ENCODE measurements around the gene KDM3B.
"Not testable (repeated sequence)": the region's sequence is repeated elsewhere in the genome, so short reads cannot be mapped to it uniquely, and the experiment has no call there.

DNA sequence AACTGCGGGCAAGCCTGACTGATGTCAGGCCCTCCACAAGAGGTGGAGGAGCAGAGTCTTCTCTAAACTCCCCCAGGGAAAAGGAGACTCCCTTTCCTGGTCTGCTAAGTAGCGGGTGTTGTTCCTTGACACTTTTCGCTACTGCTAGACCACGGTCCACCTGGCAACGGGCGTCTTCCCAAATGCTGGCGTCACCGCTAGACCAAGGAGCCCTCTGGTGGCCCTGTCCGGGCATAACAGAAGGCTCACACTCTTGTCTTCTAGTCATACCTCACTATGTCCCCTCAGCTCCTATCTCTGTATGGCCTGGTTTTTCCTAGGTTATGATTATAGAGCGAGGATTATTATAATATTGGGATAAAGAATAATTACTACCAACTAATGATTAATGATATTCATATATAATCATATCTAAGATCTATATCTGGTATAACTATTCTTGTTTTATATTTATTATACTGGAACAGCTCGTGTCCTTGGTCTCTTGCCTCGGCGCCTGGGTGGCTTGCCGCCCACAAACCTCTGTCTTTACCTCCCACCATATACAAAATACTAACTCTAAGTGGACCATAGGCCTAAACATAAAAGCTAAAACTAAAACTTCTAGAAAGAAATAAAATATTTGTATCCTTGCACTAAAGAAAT, 58.6 kb downstream of the KDM3B start:
- TF ChIP-seq, protein P1, sequence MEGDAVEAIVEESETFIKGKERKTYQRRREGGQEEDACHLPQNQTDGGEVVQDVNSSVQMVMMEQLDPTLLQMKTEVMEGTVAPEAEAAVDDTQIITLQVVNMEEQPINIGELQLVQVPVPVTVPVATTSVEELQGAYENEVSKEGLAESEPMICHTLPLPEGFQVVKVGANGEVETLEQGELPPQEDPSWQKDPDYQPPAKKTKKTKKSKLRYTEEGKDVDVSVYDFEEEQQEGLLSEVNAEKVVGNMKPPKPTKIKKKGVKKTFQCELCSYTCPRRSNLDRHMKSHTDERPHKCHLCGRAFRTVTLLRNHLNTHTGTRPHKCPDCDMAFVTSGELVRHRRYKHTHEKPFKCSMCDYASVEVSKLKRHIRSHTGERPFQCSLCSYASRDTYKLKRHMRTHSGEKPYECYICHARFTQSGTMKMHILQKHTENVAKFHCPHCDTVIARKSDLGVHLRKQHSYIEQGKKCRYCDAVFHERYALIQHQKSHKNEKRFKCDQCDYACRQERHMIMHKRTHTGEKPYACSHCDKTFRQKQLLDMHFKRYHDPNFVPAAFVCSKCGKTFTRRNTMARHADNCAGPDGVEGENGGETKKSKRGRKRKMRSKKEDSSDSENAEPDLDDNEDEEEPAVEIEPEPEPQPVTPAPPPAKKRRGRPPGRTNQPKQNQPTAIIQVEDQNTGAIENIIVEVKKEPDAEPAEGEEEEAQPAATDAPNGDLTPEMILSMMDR (IDR thresholded peaks at IDR 0.05; ENCODE audit: borderline replicate concordance, extremely low read depth, low read length, poor library complexity, severe bottlenecking): peak; percentile 52
- TF ChIP-seq EZH2 (IDR thresholded peaks at IDR 0.05; ENCODE audit: borderline replicate concordance, low read depth, low read length, severe bottlenecking): not testable (repeated sequence)
